NB4 (cell line): ENCODE data around the gene PSENEN.

Experiments used
- DNase-seq: peaks from one replicate; pipeline ENCODE4 v3.0.0; 2010; ENCODE audit warnings: low read depth
- H3K4me3 ChIP-seq: one replicate; pipeline ENCODE4 v1.5.1; 2011; ENCODE audit warnings: mild to moderate bottlenecking, low read depth, low read length, moderate library complexity
- CTCF ChIP-seq: IDR thresholded peaks from one replicate; pipeline ENCODE4 v1.5.1; 2012; ENCODE audit warnings: low read depth, low read length
- MAX ChIP-seq: IDR thresholded peaks from 2 replicates; pipeline ENCODE4 v1.6.1; 2011; ENCODE audit warnings: low read depth, low read length
- MYC ChIP-seq: IDR thresholded peaks from 2 replicates; pipeline ENCODE4 v1.6.1; 2011; ENCODE audit warnings: low read depth, low read length
- POLR2A ChIP-seq: IDR thresholded peaks from 2 replicates; pipeline ENCODE4 v1.6.1; 2011; ENCODE audit warnings: mild to moderate bottlenecking; ENCODE audit not compliant: insufficient read length; ENCODE audit errors: extremely low read depth

Gene PSENEN

GRCh38 chr19:35745328-35746086 is at the start of gene PSENEN, which contains the start of gene U2AF1L4:
PSENEN (plus strand) TSS chr19:35745651; CDS start chr19:35745931, 280 bp downstream.
U2AF1L4 (minus strand) TSS chr19:35745418; CDS start chr19:35745391, 27 bp downstream.
- TF ChIP-seq MAX (no peak; the same call in 1 of the 2 replicates), MYC (peak; percentile 31; the same call in 1 of the 2 replicates)
- DNase-seq = peak; percentile 96
- peak within 1 kb of the TSS; percentile 86 for H3K4me3 ChIP-seq

GRCh38 chr19:35695895-35696422 is 49.5 kb upstream of the PSENEN start:
- H3K4me3 ChIP-seq = no peak overlapping the region
- no peak for DNase-seq
- TF ChIP-seq CTCF (no peak), POLR2A (no peak), MYC (no peak), MAX (no peak)

GRCh38 chr19:35696835-35697234 is 48.6 kb upstream of the PSENEN start:
- no peak for TF ChIP-seq POLR2A
- no peak for TF ChIP-seq MAX
- no peak for TF ChIP-seq MYC
- TF ChIP-seq CTCF = no peak
- no peak overlapping the region for H3K4me3 ChIP-seq
- DNase-seq = no peak

GRCh38 chr19:35702223-35703012 is 43.0 kb upstream of the PSENEN start:
- H3K4me3 ChIP-seq = no peak overlapping the region
- DNase-seq = peak; percentile 85
- TF ChIP-seq POLR2A (no peak), CTCF (no peak), MAX (no peak), MYC (no peak)

- TF ChIP-seq MAX = no peak
- TF ChIP-seq POLR2A = no peak
- TF ChIP-seq MYC = no peak
- TF ChIP-seq CTCF = no peak
- DNase-seq = no peak
- H3K4me3 ChIP-seq = no peak overlapping the region
These were observed 42.1 kb upstream of the PSENEN start for GRCh38 chr19:35703343-35703742.
